Endothelial cell of umbilical vein (primary cell): ENCODE data around the gene RANBP3. TPM values are rescaled to one million over a fixed set of nuclear protein-coding genes. Genes with fewer than 3 reads are reported as not detected.

Experiments
- BruUV-seq: library from RNA; stranded (reverse); fragments of 400-500 nt; replicated peaks from 2 replicates; lab custom pipeline; 2021; lab: Mats Ljungman, UMichigan
- CTCF ChIA-PET: fragments of 300-600, 350-600 bp; sonication (Branson Sonifier 250); formaldehyde crosslinking; loops from one replicate; lab custom pipeline; 2021; ENCODE audit warnings: antibody characterized with exemption, inconsistent platforms; lab: Charles Lee
- POLR2A ChIA-PET: fragments of 300-600, 350-600 bp; sonication (Branson Sonifier 250); formaldehyde crosslinking; loops from one replicate; lab custom pipeline; 2021; ENCODE audit warnings: antibody characterized with exemption, inconsistent platforms; lab: Charles Lee
- DNase-seq: peaks from one replicate; pipeline ENCODE4 v3.0.0-alpha.2; 2011; ENCODE audit warnings: low read depth, low spot score
- FAIRE-seq: peaks from 2 replicates; lab custom pipeline; 2011; peaks lifted over from hg19 to GRCh38; lab: Jason Lieb, UNC
- H2AFZ ChIP-seq: 2 replicates; pipeline ENCODE4 v1.6.0; 2012; ENCODE audit warnings: low read depth, low read length, control low read depth, inconsistent platforms
- H3K27ac ChIP-seq: 2 replicates; pipeline ENCODE4 v1.5.1; 2011; ENCODE audit warnings: low read depth, mild to moderate bottlenecking, control low read depth, low read length, moderate library complexity; ENCODE audit not compliant: insufficient read depth
- H3K27me3 ChIP-seq, 2 experiments: 2 replicates each; pipeline versions ENCODE4 v1.6.0 to v1.6.1; 2011; ENCODE audit warnings: low read length in 2 of 2, mixed read lengths in 1 of 2; ENCODE audit not compliant: control insufficient read depth in 2 of 2, insufficient read depth in 2 of 2
- H3K36me3 ChIP-seq, 2 experiments: 2 replicates in 1 of 2; 3 replicates in 1 of 2; pipeline ENCODE4 v1.5.1; 2011; ENCODE audit warnings: low read length in 2 of 2, mild to moderate bottlenecking in 1 of 2, moderate library complexity in 1 of 2; ENCODE audit not compliant: control insufficient read depth in 2 of 2, insufficient read depth in 2 of 2; ENCODE audit errors: extremely low read depth in 1 of 2
- H3K4me1 ChIP-seq: 3 replicates; pipeline ENCODE4 v1.5.1; 2011; ENCODE audit warnings: mild to moderate bottlenecking, low read length; ENCODE audit not compliant: control insufficient read depth, insufficient read depth; ENCODE audit errors: extremely low read depth
- H3K4me2 ChIP-seq: 2 replicates; pipeline ENCODE4 v1.6.1; 2011; ENCODE audit warnings: low read length, control low read depth, mixed read lengths; ENCODE audit not compliant: insufficient read depth
- H3K4me3 ChIP-seq, 3 experiments: fragments of 200-600 bp in 1 of 3; sonication (generic), shearing (Covaris generic) in 1 of 3; replicated peaks in 1 of 3; 2 replicates each; pipeline ENCODE4 v1.5.1; 2011 to 2016; ENCODE audit warnings: control low read depth in 3 of 3, low read length in 3 of 3, mild to moderate bottlenecking in 2 of 3, inconsistent platforms in 1 of 3, low read depth in 1 of 3, moderate library complexity in 1 of 3; ENCODE audit not compliant: insufficient read depth in 1 of 3
- H3K79me2 ChIP-seq: 2 replicates; pipeline ENCODE4 v1.6.0; 2012; ENCODE audit warnings: low read length, inconsistent platforms; ENCODE audit not compliant: control insufficient read depth, insufficient read depth
- H3K9ac ChIP-seq: replicated peaks from 2 replicates; pipeline ENCODE3; 2011; ENCODE audit warnings: low read length, control low read depth; ENCODE audit not compliant: insufficient read depth; ENCODE audit errors: extremely low read depth
- H3K9me1 ChIP-seq: replicated peaks from 3 replicates; pipeline ENCODE4 v1.6.0; 2011; ENCODE audit warnings: mild to moderate bottlenecking, low read length; ENCODE audit not compliant: control insufficient read depth, insufficient read depth; ENCODE audit errors: extremely low read depth
- H3K9me3 ChIP-seq: replicated peaks from 2 replicates; pipeline ENCODE4 v1.5.1; 2012; ENCODE audit warnings: low read length, inconsistent platforms; ENCODE audit not compliant: control insufficient read depth, insufficient read depth
- H4K20me1 ChIP-seq: replicated peaks from 2 replicates; pipeline ENCODE3; 2011; ENCODE audit warnings: mild to moderate bottlenecking, low read length; ENCODE audit not compliant: control insufficient read depth, insufficient read depth; ENCODE audit errors: extremely low read depth
- EZH2 ChIP-seq: IDR thresholded peaks from 2 replicates; pipeline ENCODE4 v1.6.1; 2012; ENCODE audit warnings: borderline replicate concordance, low read depth, mild to moderate bottlenecking, moderate library complexity, low read length, inconsistent platforms; ENCODE audit not compliant: severe bottlenecking
- FOS ChIP-seq: IDR thresholded peaks from 2 replicates; pipeline ENCODE4 v1.6.1; 2011; ENCODE audit warnings: mild to moderate bottlenecking, low read length, moderate library complexity, borderline replicate concordance; ENCODE audit not compliant: insufficient read depth
- GATA2 ChIP-seq: IDR thresholded peaks from 2 replicates; pipeline ENCODE4 v1.7.0; 2011; ENCODE audit warnings: low read depth, mild to moderate bottlenecking, moderate library complexity, mixed read lengths, low read length; ENCODE audit not compliant: insufficient read length, insufficient read depth
- JUN ChIP-seq: IDR thresholded peaks from 2 replicates; pipeline ENCODE4 v1.6.1; 2011; ENCODE audit warnings: borderline replicate concordance, low read depth; ENCODE audit not compliant: insufficient read length, insufficient read depth
- MYC ChIP-seq: IDR thresholded peaks from one replicate; pipeline ENCODE4 v1.6.1; 2011; ENCODE audit warnings: mild to moderate bottlenecking, low read depth, low read length
- POLR2A ChIP-seq: IDR thresholded peaks from 2 replicates; pipeline ENCODE4 v1.6.1; 2012; ENCODE audit warnings: low read depth, mild to moderate bottlenecking, control low read depth, low read length
- POLR2AphosphoS5 ChIP-seq: IDR thresholded peaks from 2 replicates; pipeline ENCODE4 v1.6.1; 2012; ENCODE audit warnings: low read depth, mild to moderate bottlenecking, control low read depth, low read length, moderate library complexity; ENCODE audit not compliant: insufficient read depth
- dilution Hi-C: fragments of 300-500 bp; cut with MboI; formaldehyde crosslinking; loops from one replicate; pipeline ENCODE4 v1.15.0; 2019; ENCODE audit warnings: low sequenced_read_pairs; ENCODE audit not compliant: extremely low pct_ligation_motif_present
- intact Hi-C: fragments of 100-400 bp; cut with micrococcal nuclease; formaldehyde crosslinking; loops from one replicate; pipeline ENCODE4 v1.10.0; 2022
- polyA plus RNA-seq, 4 experiments: library from polyadenylated mRNA; depleted of rRNA in 3 of 4; stranded (reverse) in 3 of 4; unstranded in 1 of 4; fragments of >200 nt; gene quantifications; 2 replicates each; pipeline versions ENCODE4 v1.2.1 to v1.2.3, GENCODE V29; 2011 to 2012; ENCODE audit warnings: missing spikeins in 1 of 4
- total RNA-seq: library from RNA; stranded (reverse); gene quantifications from 2 replicates; pipeline ENCODE4 v1.2.3, GENCODE V29; 2021
- TF ChIP-seq, protein P1 (sequence below): IDR thresholded peaks from 2 replicates; pipeline ENCODE4 v1.6.1; 2011; ENCODE audit not compliant: insufficient read depth, insufficient read length
- TF ChIP-seq, protein P2 (sequence below), 2 donors: IDR thresholded peaks; 1 replicate in 1 of 2; 2 replicates in 1 of 2; pipeline ENCODE4 v1.5.1; 2011; ENCODE audit warnings: low read length in 2 of 2, mild to moderate bottlenecking in 2 of 2, moderate library complexity in 2 of 2, control low read depth in 1 of 2, inconsistent platforms in 1 of 2, low read depth in 1 of 2; ENCODE audit not compliant: insufficient read depth in 1 of 2; ENCODE audit errors: extremely low read depth in 1 of 2

The RANBP3 gene
- total and polyA plus RNA-seq, 2 donors (not counting 3 experiments of a cell fraction or from before 2014, with no cell fraction given) = 72.3 to 85.3 TPM

DNA sequence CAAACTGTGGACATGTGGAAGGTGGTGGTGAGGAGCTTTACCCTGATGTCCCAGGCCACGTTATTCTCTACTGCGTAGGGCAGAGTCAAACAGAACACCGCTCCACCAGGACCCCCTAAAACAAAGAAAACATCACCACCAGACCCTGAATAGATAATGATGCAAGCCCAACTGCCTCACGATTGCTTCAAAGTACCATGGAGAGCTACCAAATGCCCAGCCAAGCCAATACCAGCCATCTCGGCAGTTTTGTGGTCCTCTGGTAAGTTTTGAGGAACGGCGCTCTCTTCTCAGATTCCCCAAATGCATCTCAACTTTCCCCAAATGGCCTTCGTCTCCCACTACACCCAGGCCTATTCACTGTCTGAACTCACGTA, 5.6 kb downstream of the RANBP3 start:
- ChIA-PET POLR2A (no interaction called here), CTCF (interaction anchor here (1.2 to 1.8 kb wide), 2 partner anchors 20 to 50 kb away, joined by 3 to 10 read pairs; no protein-coding TSS in a partner anchor)
- no peak for FAIRE-seq

More for the DNA sequence above, 5.6 kb downstream of the RANBP3 start:
- intact Hi-C loops = no loop called here
- Histone ChIP-seq H3K27ac (no peak overlapping the region), H3K9ac (no peak overlapping the region), H3K27me3 (no peaks in the 10 kb centered on the region), H3K4me1 (peaks cover 23% of the 10 kb centered on the region), H3K9me3 (no peaks in the 10 kb centered on the region), H4K20me1 (peaks cover 3% of the 10 kb centered on the region), H3K4me2 (no peak overlapping the region), H3K4me3 (no peak overlapping the region), H3K9me1 (no peaks in the 10 kb centered on the region), H3K79me2 (peaks cover 94% of the 10 kb centered on the region), H3K36me3 (no peaks in the 10 kb centered on the region), H2AFZ (no peak overlapping the region)
- TF ChIP-seq POLR2AphosphoS5 (no peak), JUN (no peak), GATA2 (no peak), MYC (no peak), EZH2 (no peak), FOS (no peak), POLR2A (no peak)
- TF ChIP-seq, protein P1, sequence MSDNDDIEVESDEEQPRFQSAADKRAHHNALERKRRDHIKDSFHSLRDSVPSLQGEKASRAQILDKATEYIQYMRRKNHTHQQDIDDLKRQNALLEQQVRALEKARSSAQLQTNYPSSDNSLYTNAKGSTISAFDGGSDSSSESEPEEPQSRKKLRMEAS = no peak
- TF ChIP-seq, protein P2, sequence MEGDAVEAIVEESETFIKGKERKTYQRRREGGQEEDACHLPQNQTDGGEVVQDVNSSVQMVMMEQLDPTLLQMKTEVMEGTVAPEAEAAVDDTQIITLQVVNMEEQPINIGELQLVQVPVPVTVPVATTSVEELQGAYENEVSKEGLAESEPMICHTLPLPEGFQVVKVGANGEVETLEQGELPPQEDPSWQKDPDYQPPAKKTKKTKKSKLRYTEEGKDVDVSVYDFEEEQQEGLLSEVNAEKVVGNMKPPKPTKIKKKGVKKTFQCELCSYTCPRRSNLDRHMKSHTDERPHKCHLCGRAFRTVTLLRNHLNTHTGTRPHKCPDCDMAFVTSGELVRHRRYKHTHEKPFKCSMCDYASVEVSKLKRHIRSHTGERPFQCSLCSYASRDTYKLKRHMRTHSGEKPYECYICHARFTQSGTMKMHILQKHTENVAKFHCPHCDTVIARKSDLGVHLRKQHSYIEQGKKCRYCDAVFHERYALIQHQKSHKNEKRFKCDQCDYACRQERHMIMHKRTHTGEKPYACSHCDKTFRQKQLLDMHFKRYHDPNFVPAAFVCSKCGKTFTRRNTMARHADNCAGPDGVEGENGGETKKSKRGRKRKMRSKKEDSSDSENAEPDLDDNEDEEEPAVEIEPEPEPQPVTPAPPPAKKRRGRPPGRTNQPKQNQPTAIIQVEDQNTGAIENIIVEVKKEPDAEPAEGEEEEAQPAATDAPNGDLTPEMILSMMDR (IDR thresholded peaks at IDR 0.05; ENCODE audit: extremely low read depth in 1 of 2, insufficient read depth in 1 of 2, low read depth in 1 of 2, low read length in 2 of 2) = no peak
- no peak for DNase-seq
- BruUV-seq = no TSS peak
- dilution Hi-C loops = no loop called here
